ENCODE measurements around the gene CLIP4.

The CLIP4 gene

DNA sequence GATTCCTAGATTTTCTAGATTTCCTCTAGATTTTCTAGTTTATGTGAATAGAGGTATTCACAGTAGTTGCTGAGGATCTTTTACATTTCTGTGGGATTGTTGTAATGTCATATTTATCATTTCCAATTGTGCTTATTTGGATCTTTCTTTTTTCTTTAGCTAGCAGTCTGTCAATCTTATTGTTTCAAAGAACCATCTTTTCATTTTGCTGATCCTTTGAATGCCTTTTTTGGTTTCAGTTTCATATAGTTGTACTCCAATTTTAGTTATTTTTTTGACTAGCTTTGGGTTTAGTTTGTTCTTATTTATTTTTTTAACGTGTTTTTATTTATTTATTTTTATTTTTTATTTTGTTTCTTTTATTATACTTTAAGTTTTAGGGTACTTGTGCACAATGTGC is 24.5 kb downstream of the CLIP4 start:
- Histone ChIP-seq H3K36me3 (peaks cover 22 to 51% (median 29%) of the 10 kb centered on the region in 3 donors), H3K9me3 (no peaks in the 10 kb centered on the region), H3K4me1 (no peaks in the 10 kb centered on the region), H3K27ac (no peak overlapping the region), H3K27me3 (no peaks in the 10 kb centered on the region), H3K4me3 (no peak overlapping the region)
- intact Hi-C loops (cut with DNase I; ENCODE audit: low total_unique reads): no loop called here
- TF ChIP-seq, protein P1, sequence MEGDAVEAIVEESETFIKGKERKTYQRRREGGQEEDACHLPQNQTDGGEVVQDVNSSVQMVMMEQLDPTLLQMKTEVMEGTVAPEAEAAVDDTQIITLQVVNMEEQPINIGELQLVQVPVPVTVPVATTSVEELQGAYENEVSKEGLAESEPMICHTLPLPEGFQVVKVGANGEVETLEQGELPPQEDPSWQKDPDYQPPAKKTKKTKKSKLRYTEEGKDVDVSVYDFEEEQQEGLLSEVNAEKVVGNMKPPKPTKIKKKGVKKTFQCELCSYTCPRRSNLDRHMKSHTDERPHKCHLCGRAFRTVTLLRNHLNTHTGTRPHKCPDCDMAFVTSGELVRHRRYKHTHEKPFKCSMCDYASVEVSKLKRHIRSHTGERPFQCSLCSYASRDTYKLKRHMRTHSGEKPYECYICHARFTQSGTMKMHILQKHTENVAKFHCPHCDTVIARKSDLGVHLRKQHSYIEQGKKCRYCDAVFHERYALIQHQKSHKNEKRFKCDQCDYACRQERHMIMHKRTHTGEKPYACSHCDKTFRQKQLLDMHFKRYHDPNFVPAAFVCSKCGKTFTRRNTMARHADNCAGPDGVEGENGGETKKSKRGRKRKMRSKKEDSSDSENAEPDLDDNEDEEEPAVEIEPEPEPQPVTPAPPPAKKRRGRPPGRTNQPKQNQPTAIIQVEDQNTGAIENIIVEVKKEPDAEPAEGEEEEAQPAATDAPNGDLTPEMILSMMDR (IDR thresholded peaks at IDR 0.05): no peak
- no peak for DNase-seq

DNA sequence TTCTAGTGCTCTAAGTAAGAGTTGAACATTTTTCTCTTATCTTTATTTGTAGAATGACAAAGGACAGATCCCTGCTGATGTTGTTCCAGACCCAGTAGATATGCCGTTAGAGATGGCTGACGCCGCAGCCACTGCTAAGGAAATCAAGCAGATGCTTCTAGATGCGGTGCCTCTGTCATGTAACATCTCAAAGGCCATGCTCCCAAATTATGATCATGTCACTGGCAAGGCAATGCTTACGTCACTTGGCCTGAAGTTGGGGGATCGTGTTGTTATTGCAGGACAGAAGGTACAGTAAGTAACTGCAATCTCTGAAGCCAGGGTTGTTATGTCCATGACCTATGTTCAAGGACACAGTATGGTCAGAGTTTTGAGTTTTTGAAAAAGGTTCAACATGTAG is 28.4 kb downstream of the CLIP4 start:
- no peaks in the 10 kb centered on the region for H3K4me1 ChIP-seq
- no peaks in the 10 kb centered on the region for H3K9me3 ChIP-seq
- H3K27ac ChIP-seq: no peak overlapping the region
- peaks cover 31 to 45% (median 36%) of the 10 kb centered on the region in 3 donors for H3K36me3 ChIP-seq
- intact Hi-C loops (cut with DNase I; ENCODE audit: low total_unique reads): no loop called here
- TF ChIP-seq, protein P1 (IDR thresholded peaks at IDR 0.05): no peak
- H3K4me3 ChIP-seq: no peak overlapping the region
- no peaks in the 10 kb centered on the region for H3K27me3 ChIP-seq
- no peak for DNase-seq

GRCh38 chr2:29146197-29146596 is 31.0 kb downstream of the CLIP4 start:
- no peak overlapping the region for H3K4me3 ChIP-seq
- no peaks in the 10 kb centered on the region for H3K9me3 ChIP-seq
- intact Hi-C loops (cut with DNase I; ENCODE audit: low total_unique reads): no loop called here
- peaks cover 28 to 41% (median 29%) of the 10 kb centered on the region in 3 donors for H3K36me3 ChIP-seq
- TF ChIP-seq, protein P1 (IDR thresholded peaks at IDR 0.05): no peak
- no peaks in the 10 kb centered on the region for H3K4me1 ChIP-seq
- H3K27ac ChIP-seq: no peak overlapping the region
- no peaks in the 10 kb centered on the region for H3K27me3 ChIP-seq
- DNase-seq: no peak

GRCh38 chr2:29147963-29148362 is 32.7 kb downstream of the CLIP4 start:
- no peak for DNase-seq

DNA sequence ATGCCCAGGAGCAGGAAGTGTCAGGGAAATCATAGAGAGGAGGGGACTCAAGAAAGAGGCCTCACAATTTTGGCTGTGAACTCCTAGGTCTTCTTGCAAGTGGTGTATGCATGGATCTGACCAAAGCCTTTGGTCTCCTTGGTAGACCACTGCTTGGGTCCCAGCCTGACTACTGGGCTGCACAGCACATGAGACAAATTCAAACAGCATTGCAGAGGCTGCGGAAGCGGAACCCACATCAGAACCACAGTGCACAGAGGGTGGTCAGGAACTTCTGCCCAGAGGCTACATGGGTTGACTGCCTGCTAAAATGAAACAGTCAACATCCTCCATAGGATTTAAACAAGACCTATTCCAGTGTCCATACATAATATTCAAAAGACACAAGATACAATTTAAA is 39.4 kb downstream of the CLIP4 start:
- Histone ChIP-seq H3K4me1 (peaks cover 0 to 26% (median 2%) of the 10 kb centered on the region in 4 donors), H3K9me3 (no peaks in the 10 kb centered on the region), H3K27ac (no peak overlapping the region), H3K36me3 (peaks cover 5 to 54% (median 34%) of the 10 kb centered on the region in 3 donors), H3K27me3 (no peaks in the 10 kb centered on the region), H3K4me3 (no peak overlapping the region)
- TF ChIP-seq, protein P1 (IDR thresholded peaks at IDR 0.05): no peak
- no peak for DNase-seq
- intact Hi-C loops (cut with DNase I; ENCODE audit: low total_unique reads): no loop called here

More at GRCh38 chr2:29147963-29148362, 32.7 kb downstream of the CLIP4 start:
- H3K4me1 ChIP-seq: no peaks in the 10 kb centered on the region
- H3K27me3 ChIP-seq: no peaks in the 10 kb centered on the region
- intact Hi-C loops (cut with DNase I; ENCODE audit: low total_unique reads): no loop called here
- H3K36me3 ChIP-seq: peaks cover 25 to 48% (median 34%) of the 10 kb centered on the region in 3 donors
- H3K9me3 ChIP-seq: no peaks in the 10 kb centered on the region
- H3K27ac ChIP-seq: no peak overlapping the region
- H3K4me3 ChIP-seq: no peak overlapping the region
- TF ChIP-seq, protein P1 (IDR thresholded peaks at IDR 0.05): no peak

DNA sequence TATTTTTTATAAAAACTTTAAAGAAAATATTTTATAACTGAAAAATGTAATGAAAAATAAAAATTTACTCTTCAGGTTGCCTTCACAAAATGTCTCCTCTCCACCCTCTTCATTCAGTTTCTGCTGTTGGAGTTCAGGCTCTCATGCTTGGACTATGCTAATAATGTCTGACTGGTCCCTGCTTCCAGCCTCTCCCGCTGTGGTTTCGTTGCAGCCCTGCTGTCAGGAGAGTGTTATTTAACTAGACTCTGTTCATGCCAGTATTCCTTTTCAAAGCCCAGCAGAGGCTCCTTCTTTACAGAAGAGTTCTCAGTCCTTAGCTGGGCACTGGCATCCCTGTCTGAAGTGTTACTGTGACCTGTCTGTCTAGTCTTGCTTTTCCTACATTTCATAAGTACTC is 40.4 kb downstream of the CLIP4 start:
- peaks cover 0 to 26% (median 2%) of the 10 kb centered on the region in 4 donors for H3K4me1 ChIP-seq
- peaks cover 5 to 56% (median 39%) of the 10 kb centered on the region in 3 donors for H3K36me3 ChIP-seq
- H3K27me3 ChIP-seq: no peaks in the 10 kb centered on the region
- intact Hi-C loops (cut with DNase I; ENCODE audit: low total_unique reads): no loop called here
- DNase-seq: no peak
- H3K4me3 ChIP-seq: no peak overlapping the region
- no peaks in the 10 kb centered on the region for H3K9me3 ChIP-seq
- TF ChIP-seq, protein P1 (IDR thresholded peaks at IDR 0.05): no peak
- no peak overlapping the region for H3K27ac ChIP-seq
